ENCODE measurements around the gene MYRF.

GRCh38 chr11:61716478-61717285 is 35.8 kb upstream of the MYRF start:
- TF ChIP-seq, protein P1, sequence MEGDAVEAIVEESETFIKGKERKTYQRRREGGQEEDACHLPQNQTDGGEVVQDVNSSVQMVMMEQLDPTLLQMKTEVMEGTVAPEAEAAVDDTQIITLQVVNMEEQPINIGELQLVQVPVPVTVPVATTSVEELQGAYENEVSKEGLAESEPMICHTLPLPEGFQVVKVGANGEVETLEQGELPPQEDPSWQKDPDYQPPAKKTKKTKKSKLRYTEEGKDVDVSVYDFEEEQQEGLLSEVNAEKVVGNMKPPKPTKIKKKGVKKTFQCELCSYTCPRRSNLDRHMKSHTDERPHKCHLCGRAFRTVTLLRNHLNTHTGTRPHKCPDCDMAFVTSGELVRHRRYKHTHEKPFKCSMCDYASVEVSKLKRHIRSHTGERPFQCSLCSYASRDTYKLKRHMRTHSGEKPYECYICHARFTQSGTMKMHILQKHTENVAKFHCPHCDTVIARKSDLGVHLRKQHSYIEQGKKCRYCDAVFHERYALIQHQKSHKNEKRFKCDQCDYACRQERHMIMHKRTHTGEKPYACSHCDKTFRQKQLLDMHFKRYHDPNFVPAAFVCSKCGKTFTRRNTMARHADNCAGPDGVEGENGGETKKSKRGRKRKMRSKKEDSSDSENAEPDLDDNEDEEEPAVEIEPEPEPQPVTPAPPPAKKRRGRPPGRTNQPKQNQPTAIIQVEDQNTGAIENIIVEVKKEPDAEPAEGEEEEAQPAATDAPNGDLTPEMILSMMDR (IDR thresholded peaks at IDR 0.05; ENCODE audit: insufficient read depth, low read depth, low read length), result no peak
- no peak for TF ChIP-seq EZH2 (IDR thresholded peaks at IDR 0.05; ENCODE audit: insufficient read depth, low read length)
